Stimulated activated CD8-positive, alpha-beta memory T cell treated with anti-CD3 and anti-CD28 coated beads, Interleukin-2, amount 100 ng/mL, for 1 hour (primary cell): ENCODE measurements around the gene PRPSAP2.

Source experiments
- DNase-seq, 2 donors: peaks; one replicate each; pipeline ENCODE4 v3.0.0-alpha.2; 2020; ENCODE audit warnings: low read depth in 2 of 2

PRPSAP2 gene

GRCh38 chr17:18961634-18962493 is 103.9 kb downstream of the PRPSAP2 start:
- DNase-seq, result no peak

GRCh38 chr17:18962494-18962815 is 104.5 kb downstream of the PRPSAP2 start:
- no peak for DNase-seq

GRCh38 chr17:18963126-18964017 is 105.4 kb downstream of the PRPSAP2 start:
- DNase-seq, result no peak

GRCh38 chr17:18964018-18964351 is 106.1 kb downstream of the PRPSAP2 start:
- no peak for DNase-seq

- no peak for DNase-seq
Observed at GRCh38 chr17:18964550-18964949, 106.6 kb downstream of the PRPSAP2 start.

- no peak for DNase-seq
Observed at GRCh38 chr17:18965530-18966236, 107.8 kb downstream of the PRPSAP2 start.

- DNase-seq, result no peak
Observed at GRCh38 chr17:18966831-18967624, 109.1 kb downstream of the PRPSAP2 start.

- DNase-seq, result no peak
Observed at GRCh38 chr17:18967916-18968315, 110.0 kb downstream of the PRPSAP2 start.

- DNase-seq, result no peak
Observed at GRCh38 chr17:18968345-18968744, 110.4 kb downstream of the PRPSAP2 start.

- no peak for DNase-seq
Observed at GRCh38 chr17:18968945-18969887, 111.3 kb downstream of the PRPSAP2 start.

GRCh38 chr17:18970582-18971480 is 112.9 kb downstream of the PRPSAP2 start:
- no peak for DNase-seq

GRCh38 chr17:18971801-18972200 is 113.9 kb downstream of the PRPSAP2 start:
- no peak for DNase-seq

GRCh38 chr17:18974407-18975149 is 116.6 kb downstream of the PRPSAP2 start:
- DNase-seq, result no peak

GRCh38 chr17:18975597-18975996 is 117.7 kb downstream of the PRPSAP2 start:
- DNase-seq, result no peak

GRCh38 chr17:18976201-18976600 is 118.3 kb downstream of the PRPSAP2 start:
- no peak for DNase-seq

GRCh38 chr17:18977021-18977420 is 119.1 kb downstream of the PRPSAP2 start:
- DNase-seq, result no peak

GRCh38 chr17:18977646-18978045 is 119.7 kb downstream of the PRPSAP2 start:
- no peak for DNase-seq

GRCh38 chr17:18978050-18978449 is 120.1 kb downstream of the PRPSAP2 start:
- DNase-seq, result no peak

GRCh38 chr17:18978655-18979054 is 120.7 kb downstream of the PRPSAP2 start:
- no peak for DNase-seq
